Activated CD8-positive, alpha-beta memory T cell treated with anti-CD3 and anti-CD28 coated beads, Interleukin-2, amount 10 ng/mL, durations not matched to agents 7 days and 5 days (primary cell): ENCODE measurements around the gene RNF38. TPM values are rescaled to one million over a fixed set of nuclear protein-coding genes. Genes with fewer than 3 reads are reported as not detected.
"Not testable (repeated sequence)": the region's sequence is repeated elsewhere in the genome, so short reads cannot be mapped to it uniquely, and the experiment has no call there.

ENCODE experiments used
- ATAC-seq: fragments of 150-1000 bp; cut with Tn5 transposase; one replicate; pipeline ENCODE4 v1.10.0; 2021; ENCODE audit warnings: moderate library complexity
- CTCF ChIA-PET: fragments of 350-600 bp; sonication (Branson Sonifier 250); formaldehyde crosslinking; loops from one replicate; lab custom pipeline; 2021; ENCODE audit warnings: antibody characterized with exemption; lab: Charles Lee
- DNase-seq: peaks from one replicate; pipeline ENCODE4 v3.0.0-alpha.2; 2020
- H3K27ac Mint-ChIP-seq: one replicate; pipeline ENCODE4 v1.8.0; 2021; ENCODE audit warnings: mild to moderate bottlenecking, mixed read lengths
- H3K27me3 Mint-ChIP-seq: one replicate; pipeline ENCODE4 v1.8.0; 2021; ENCODE audit warnings: mixed read lengths
- H3K36me3 Mint-ChIP-seq: one replicate; pipeline ENCODE4 v1.8.0; 2021; ENCODE audit warnings: mild to moderate bottlenecking, mixed read lengths
- H3K4me1 Mint-ChIP-seq: one replicate; pipeline ENCODE4 v1.8.0; 2021; ENCODE audit warnings: mixed read lengths
- H3K4me3 Mint-ChIP-seq: one replicate; pipeline ENCODE4 v1.8.0; 2021; ENCODE audit warnings: mild to moderate bottlenecking, moderate library complexity, mixed read lengths
- H3K9me3 Mint-ChIP-seq: one replicate; pipeline ENCODE4 v1.8.0; 2022; ENCODE audit warnings: low read depth, mixed read lengths
- total RNA-seq, 2 experiments: library from RNA; stranded (reverse); gene quantifications; one replicate each; pipeline ENCODE4 v1.2.3, GENCODE V29; 2021

RNF38 gene
- total RNA-seq, 2 experiments from 2014 or later, result 41.4 to 51.9 TPM

- DNase-seq, result no peak
- ATAC-seq, result no peak
- peaks cover 10% of the 10 kb centered on the region for H3K36me3 Mint-ChIP-seq
- H3K4me3 Mint-ChIP-seq, result no peak overlapping the region
- no peaks in the 10 kb centered on the region for H3K9me3 Mint-ChIP-seq
- H3K27ac Mint-ChIP-seq, result no peak overlapping the region
- CTCF ChIA-PET, result no interaction called here
- H3K4me1 Mint-ChIP-seq, result peaks cover 3% of the 10 kb centered on the region
- H3K27me3 Mint-ChIP-seq, result no peaks in the 10 kb centered on the region
Measured at GRCh38 chr9:36431078-36431477, 31.0 kb upstream of the RNF38 start.

- no peak overlapping the region for H3K27ac Mint-ChIP-seq
- no peaks in the 10 kb centered on the region for H3K9me3 Mint-ChIP-seq
- no peaks in the 10 kb centered on the region for H3K27me3 Mint-ChIP-seq
- CTCF ChIA-PET, result interaction anchor here (1.7 kb wide), 1 partner anchor 23 kb away, joined by 4 read pairs; no protein-coding TSS in a partner anchor
- H3K4me3 Mint-ChIP-seq, result no peak overlapping the region
- no peak for DNase-seq
- ATAC-seq, result no peak
- peaks cover 16% of the 10 kb centered on the region for H3K36me3 Mint-ChIP-seq
- peaks cover 7% of the 10 kb centered on the region for H3K4me1 Mint-ChIP-seq
Measured at GRCh38 chr9:36426945-36427344, 26.9 kb upstream of the RNF38 start.

GRCh38 chr9:36426348-36426747 lies 26.3 kb upstream of the RNF38 start:
- H3K27ac Mint-ChIP-seq, result no peak overlapping the region

GRCh38 chr9:36424289-36425055 lies 24.4 kb upstream of the RNF38 start:
- CTCF ChIA-PET, result interaction anchor here (3.8 kb wide), 1 partner anchor 17 kb away, joined by 17 read pairs; no protein-coding TSS in a partner anchor

More at GRCh38 chr9:36426348-36426747, 26.3 kb upstream of the RNF38 start:
- Mint-ChIP-seq H3K27me3 (no peaks in the 10 kb centered on the region), H3K4me1 (peaks cover 7% of the 10 kb centered on the region), H3K36me3 (peaks cover 16% of the 10 kb centered on the region), H3K9me3 (no peaks in the 10 kb centered on the region), H3K4me3 (no peak overlapping the region)
- CTCF ChIA-PET, result interaction anchor here (1.7 kb wide), 1 partner anchor 24 kb away, joined by 4 read pairs; no protein-coding TSS in a partner anchor
- DNase-seq, result no peak
- ATAC-seq, result no peak

GRCh38 chr9:36423206-36423605 lies 23.1 kb upstream of the RNF38 start:
- H3K27ac Mint-ChIP-seq, result no peak overlapping the region
- no peak for ATAC-seq
- H3K4me3 Mint-ChIP-seq, result no peak overlapping the region
- peaks cover 7% of the 10 kb centered on the region for H3K4me1 Mint-ChIP-seq
- no peak for DNase-seq
- H3K27me3 Mint-ChIP-seq, result no peaks in the 10 kb centered on the region
- H3K36me3 Mint-ChIP-seq, result peaks cover 12% of the 10 kb centered on the region
- no peaks in the 10 kb centered on the region for H3K9me3 Mint-ChIP-seq
- CTCF ChIA-PET, result interaction anchor here (0.6 to 3.8 kb wide), 2 partner anchors 14 to 16 kb away, joined by 3 to 17 read pairs; no protein-coding TSS in a partner anchor

More at GRCh38 chr9:36424289-36425055, 24.4 kb upstream of the RNF38 start:
- Mint-ChIP-seq H3K4me1 (peaks cover 7% of the 10 kb centered on the region), H3K9me3 (no peaks in the 10 kb centered on the region), H3K27me3 (no peaks in the 10 kb centered on the region), H3K27ac (no peak overlapping the region), H3K36me3 (peaks cover 14% of the 10 kb centered on the region), H3K4me3 (no peak overlapping the region)
- no peak for DNase-seq
- ATAC-seq, result no peak

- H3K36me3 Mint-ChIP-seq, result peaks cover 8% of the 10 kb centered on the region
- DNase-seq (no peak), ATAC-seq (no peak)
- CTCF ChIA-PET, result interaction anchor here (1.3 to 2.8 kb wide), 2 partner anchors 10 to 139 kb away, joined by 5 to 14 read pairs; no protein-coding TSS in a partner anchor
- no peaks in the 10 kb centered on the region for H3K4me1 Mint-ChIP-seq
- H3K9me3 Mint-ChIP-seq, result no peaks in the 10 kb centered on the region
- H3K27ac Mint-ChIP-seq, result no peak overlapping the region
- H3K27me3 Mint-ChIP-seq, result no peaks in the 10 kb centered on the region
- no peak overlapping the region for H3K4me3 Mint-ChIP-seq
Measured at GRCh38 chr9:36416890-36417289, 16.8 kb upstream of the RNF38 start.

- no peak for DNase-seq
- no peaks in the 10 kb centered on the region for H3K9me3 Mint-ChIP-seq
- H3K4me1 Mint-ChIP-seq, result no peaks in the 10 kb centered on the region
- CTCF ChIA-PET, result interaction anchor here (1.0 to 2.8 kb wide), 3 partner anchors 9 to 140 kb away, joined by 5 to 14 read pairs (median 6); no protein-coding TSS in a partner anchor
- no peak overlapping the region for H3K4me3 Mint-ChIP-seq
- H3K27ac Mint-ChIP-seq, result no peak overlapping the region
- H3K36me3 Mint-ChIP-seq, result peaks cover 7% of the 10 kb centered on the region
- no peak for ATAC-seq
- H3K27me3 Mint-ChIP-seq, result no peaks in the 10 kb centered on the region
Measured at GRCh38 chr9:36415822-36416525, 15.9 kb upstream of the RNF38 start.

- ATAC-seq, H3K27me3 Mint-ChIP-seq, H3K4me3 Mint-ChIP-seq, H3K27ac Mint-ChIP-seq, DNase-seq, H3K9me3 Mint-ChIP-seq, H3K4me1 Mint-ChIP-seq, H3K36me3 Mint-ChIP-seq, CTCF ChIA-PET: not testable (repeated sequence)
Measured at GRCh38 chr9:36411410-36411809, 11.3 kb upstream of the RNF38 start.

GRCh38 chr9:36409076-36409475 lies 9.0 kb upstream of the RNF38 start:
- CTCF ChIA-PET, result interaction anchor here (0.9 to 6.2 kb wide), 7 partner anchors 40 to 320 kb away, joined by 4 to 169 read pairs (median 26); no protein-coding TSS in a partner anchor
- not testable (repeated sequence) for H3K9me3 Mint-ChIP-seq, H3K27ac Mint-ChIP-seq, H3K36me3 Mint-ChIP-seq, DNase-seq, ATAC-seq, H3K4me3 Mint-ChIP-seq, H3K4me1 Mint-ChIP-seq, H3K27me3 Mint-ChIP-seq

GRCh38 chr9:36407122-36407723 lies 7.2 kb upstream of the RNF38 start:
- peaks cover 5% of the 10 kb centered on the region for H3K4me1 Mint-ChIP-seq
- H3K4me3 Mint-ChIP-seq, result no peak overlapping the region

GRCh38 chr9:36402536-36402935 lies 2.5 kb upstream of the RNF38 start:
- H3K9me3 Mint-ChIP-seq, result no peaks in the 10 kb centered on the region
- no peak for DNase-seq
- CTCF ChIA-PET, result interaction anchor here (0.5 to 1.1 kb wide), 5 partner anchors 43 to 181 kb away, joined by 3 to 4 read pairs (median 3); no protein-coding TSS in a partner anchor
- ATAC-seq, result no peak
- peaks cover 14% of the 10 kb centered on the region for H3K36me3 Mint-ChIP-seq
- peaks cover 31% of the 10 kb centered on the region for H3K4me1 Mint-ChIP-seq
- no peaks in the 10 kb centered on the region for H3K27me3 Mint-ChIP-seq
- peak overlapping the region; percentile 36 for H3K27ac Mint-ChIP-seq
- H3K4me3 Mint-ChIP-seq, result no peak overlapping the region

More at GRCh38 chr9:36407122-36407723, 7.2 kb upstream of the RNF38 start:
- peak; percentile 82 for ATAC-seq
- Mint-ChIP-seq H3K9me3 (no peaks in the 10 kb centered on the region), H3K27me3 (no peaks in the 10 kb centered on the region), H3K27ac (peak overlapping the region; percentile 29), H3K36me3 (peaks cover 3% of the 10 kb centered on the region)
- CTCF ChIA-PET, result interaction anchor here (0.5 to 6.2 kb wide), 44 partner anchors 9 to 462 kb away, joined by 3 to 169 read pairs (median 5); partner anchors contain the start of genes CLTA and GNE
- peak; percentile 71 for DNase-seq

- H3K27ac Mint-ChIP-seq, result peak overlapping the region; percentile 77
- no peaks in the 10 kb centered on the region for H3K9me3 Mint-ChIP-seq
Measured at GRCh38 chr9:36401897-36402480, 1.9 kb upstream of the RNF38 start.

More at GRCh38 chr9:36401897-36402480, 1.9 kb upstream of the RNF38 start:
- Mint-ChIP-seq H3K4me1 (peaks cover 28% of the 10 kb centered on the region), H3K4me3 (peak overlapping the region; percentile 88), H3K27me3 (no peaks in the 10 kb centered on the region), H3K36me3 (peaks cover 14% of the 10 kb centered on the region)
- ATAC-seq (no peak), DNase-seq (no peak)
- CTCF ChIA-PET, result interaction anchor here (0.5 to 1.0 kb wide), 5 partner anchors 43 to 214 kb away, joined by 3 read pairs; no protein-coding TSS in a partner anchor
